NT2/D1 (cell line): Measurements from ENCODE around the gene ALDH1A1.

ENCODE experiments used
- SUZ12 ChIP-seq: IDR thresholded peaks from 2 replicates; pipeline ENCODE4 v1.6.1; 2011; ENCODE audit not compliant: insufficient read length, insufficient read depth; ENCODE audit errors: extremely low read depth
- ZNF274 ChIP-seq: IDR thresholded peaks from 2 replicates; pipeline ENCODE4 v1.6.1; 2011; ENCODE audit warnings: mild to moderate bottlenecking, low read depth, low read length

DNA sequence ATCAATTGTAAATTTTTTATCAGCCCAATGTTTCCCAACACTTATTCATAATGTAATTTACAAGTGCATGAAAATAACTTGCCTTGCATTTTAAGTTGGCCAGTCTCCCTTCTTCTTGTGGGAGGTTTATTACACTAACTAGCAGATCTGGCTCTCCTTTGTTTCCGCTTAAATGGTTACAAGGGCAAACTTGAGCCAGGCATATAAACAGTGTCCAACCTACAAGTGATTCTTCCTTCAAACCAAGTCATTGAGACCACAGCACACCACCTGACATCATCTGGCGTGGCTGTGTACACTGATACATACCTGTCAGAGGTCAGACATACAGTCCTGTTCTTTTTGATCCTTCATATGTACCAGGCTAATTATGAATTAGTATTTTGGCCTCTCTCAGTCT is 80.1 kb downstream of the ALDH1A1 start:
- no peak for TF ChIP-seq ZNF274
- TF ChIP-seq SUZ12: no peak
